Astrocyte (in vitro differentiated cells and primary cell): ENCODE data around the gene RASA1. TPM values are rescaled to one million over a fixed set of nuclear protein-coding genes. Genes with fewer than 3 reads are reported as not detected.

Experiments
- DNase-seq: peaks from one replicate; pipeline ENCODE4 v3.0.0-alpha.2; 2010; ENCODE audit warnings: low read depth
- FAIRE-seq: peaks from 2 replicates; lab custom pipeline; 2011; peaks lifted over from hg19 to GRCh38; lab: Jason Lieb, UNC
- H2AFZ ChIP-seq: 2 replicates; pipeline ENCODE4 v1.6.0; 2012; ENCODE audit warnings: low read depth, low read length, inconsistent platforms
- H3K27ac ChIP-seq: 2 replicates; pipeline ENCODE4 v1.5.1; 2011; ENCODE audit warnings: low read depth, low read length, inconsistent platforms
- H3K27me3 ChIP-seq: 2 replicates; pipeline ENCODE4 v1.6.0; 2011; ENCODE audit warnings: low read length, inconsistent platforms; ENCODE audit not compliant: insufficient read depth
- H3K36me3 ChIP-seq: 2 replicates; pipeline ENCODE4 v1.5.1; 2011; ENCODE audit warnings: low read length, inconsistent platforms; ENCODE audit not compliant: insufficient read depth
- H3K4me1 ChIP-seq: 2 replicates; pipeline ENCODE4 v1.5.1; 2011; ENCODE audit warnings: low read length, inconsistent platforms; ENCODE audit not compliant: insufficient read depth
- H3K4me2 ChIP-seq: 2 replicates; pipeline ENCODE4 v1.6.0; 2012; ENCODE audit warnings: low read length, inconsistent platforms
- H3K4me3 ChIP-seq: 2 replicates; pipeline ENCODE4 v1.5.1; 2011; ENCODE audit warnings: low read depth, mild to moderate bottlenecking, low read length, inconsistent platforms; ENCODE audit not compliant: insufficient read depth
- H3K79me2 ChIP-seq: 2 replicates; pipeline ENCODE4 v1.6.0; 2012; ENCODE audit warnings: mild to moderate bottlenecking, low read length, inconsistent platforms; ENCODE audit not compliant: insufficient read depth
- H3K9ac ChIP-seq: 2 replicates; pipeline ENCODE4 v1.6.0; 2012; ENCODE audit warnings: mild to moderate bottlenecking, low read length, inconsistent platforms
- H3K9me3 ChIP-seq: 2 replicates; pipeline ENCODE4 v1.5.1; 2012; ENCODE audit warnings: low read depth, mild to moderate bottlenecking, low read length, inconsistent platforms; ENCODE audit not compliant: insufficient read depth
- H4K20me1 ChIP-seq: 2 replicates; pipeline ENCODE4 v1.6.0; 2012; ENCODE audit warnings: low read length, inconsistent platforms; ENCODE audit not compliant: insufficient read depth
- H3K27ac Mint-ChIP-seq: one replicate; pipeline ENCODE4 v1.8.0; 2021; ENCODE audit warnings: mild to moderate bottlenecking, mixed read lengths; ENCODE audit not compliant: unreplicated experiment
- H3K27me3 Mint-ChIP-seq: one replicate; pipeline ENCODE4 v1.8.0; 2021; ENCODE audit warnings: low read depth, mixed read lengths; ENCODE audit not compliant: unreplicated experiment
- H3K36me3 Mint-ChIP-seq: one replicate; pipeline ENCODE4 v1.8.0; 2021; ENCODE audit warnings: low read depth, mixed read lengths; ENCODE audit not compliant: unreplicated experiment
- H3K4me1 Mint-ChIP-seq: one replicate; pipeline ENCODE4 v1.8.0; 2021; ENCODE audit warnings: low read depth, mixed read lengths; ENCODE audit not compliant: unreplicated experiment
- H3K4me3 Mint-ChIP-seq: one replicate; pipeline ENCODE4 v1.8.0; 2021; ENCODE audit warnings: mild to moderate bottlenecking, moderate library complexity, mixed read lengths; ENCODE audit not compliant: unreplicated experiment
- H3K9me3 Mint-ChIP-seq: one replicate; pipeline ENCODE4 v1.8.0; 2021; ENCODE audit warnings: mild to moderate bottlenecking, mixed read lengths; ENCODE audit not compliant: unreplicated experiment
- CTCF ChIP-seq: IDR thresholded peaks from 2 replicates; pipeline ENCODE4 v1.5.1; 2011; ENCODE audit warnings: low read depth, mild to moderate bottlenecking, inconsistent platforms, low read length, moderate library complexity; ENCODE audit not compliant: insufficient read depth
- EZH2 ChIP-seq: IDR thresholded peaks from 2 replicates; pipeline ENCODE4 v1.6.1; 2012; ENCODE audit warnings: mild to moderate bottlenecking, low read length, inconsistent platforms; ENCODE audit not compliant: insufficient read depth
- total RNA-seq: library from RNA; stranded (reverse); gene quantifications from 2 replicates; pipeline ENCODE4 v1.2.1, GENCODE V29; 2021

RASA1 gene
- total RNA-seq, 1 donor from 2014 or later: 62.8 TPM

GRCh38 chr5:87432460-87432859, 164.8 kb downstream of the RASA1 start:
- H3K9me3 Mint-ChIP-seq: no peaks in the 10 kb centered on the region
- Histone ChIP-seq H3K27ac (no peak overlapping the region), H3K36me3 (no peaks in the 10 kb centered on the region), H3K4me1 (no peaks in the 10 kb centered on the region), H3K4me2 (no peak overlapping the region), H3K9ac (no peak overlapping the region), H3K27me3 (no peaks in the 10 kb centered on the region), H3K4me3 (no peak overlapping the region), H4K20me1 (no peaks in the 10 kb centered on the region), H2AFZ (no peak overlapping the region), H3K79me2 (no peaks in the 10 kb centered on the region), H3K9me3 (no peaks in the 10 kb centered on the region)
- FAIRE-seq (no peak), DNase-seq (no peak)
- H3K36me3 Mint-ChIP-seq: no peaks in the 10 kb centered on the region
- H3K4me3 Mint-ChIP-seq: no peak overlapping the region
- no peak for TF ChIP-seq CTCF
- no peak for TF ChIP-seq EZH2
- H3K27ac Mint-ChIP-seq: no peak overlapping the region
- H3K27me3 Mint-ChIP-seq: no peaks in the 10 kb centered on the region
- H3K4me1 Mint-ChIP-seq: no peaks in the 10 kb centered on the region

GRCh38 chr5:87433945-87434344, 166.3 kb downstream of the RASA1 start:
- no peak overlapping the region for H3K27ac Mint-ChIP-seq
- H3K27me3 Mint-ChIP-seq: no peaks in the 10 kb centered on the region
- no peak overlapping the region for H3K4me3 Mint-ChIP-seq
- Histone ChIP-seq H3K9ac (no peak overlapping the region), H3K9me3 (no peaks in the 10 kb centered on the region), H3K4me3 (no peak overlapping the region), H3K27ac (no peak overlapping the region), H4K20me1 (no peaks in the 10 kb centered on the region), H3K36me3 (no peaks in the 10 kb centered on the region), H3K4me2 (no peak overlapping the region), H3K27me3 (no peaks in the 10 kb centered on the region), H3K4me1 (no peaks in the 10 kb centered on the region), H2AFZ (no peak overlapping the region), H3K79me2 (no peaks in the 10 kb centered on the region)
- H3K4me1 Mint-ChIP-seq: no peaks in the 10 kb centered on the region
- no peak for FAIRE-seq
- DNase-seq: no peak
- H3K9me3 Mint-ChIP-seq: no peaks in the 10 kb centered on the region
- H3K36me3 Mint-ChIP-seq: no peaks in the 10 kb centered on the region
- no peak for TF ChIP-seq EZH2
- no peak for TF ChIP-seq CTCF

- no peaks in the 10 kb centered on the region for H3K4me1 ChIP-seq
- no peak overlapping the region for H3K4me2 ChIP-seq
- H3K4me3 Mint-ChIP-seq: no peak overlapping the region
- no peaks in the 10 kb centered on the region for H3K36me3 ChIP-seq
- no peaks in the 10 kb centered on the region for H4K20me1 ChIP-seq
- no peaks in the 10 kb centered on the region for H3K27me3 Mint-ChIP-seq
- H3K4me3 ChIP-seq: no peak overlapping the region
- H3K36me3 Mint-ChIP-seq: no peaks in the 10 kb centered on the region
- no peaks in the 10 kb centered on the region for H3K9me3 ChIP-seq
- no peak overlapping the region for H3K27ac Mint-ChIP-seq
- H2AFZ ChIP-seq: no peak overlapping the region
- no peaks in the 10 kb centered on the region for H3K9me3 Mint-ChIP-seq
- H3K9ac ChIP-seq: no peak overlapping the region
- TF ChIP-seq EZH2 (no peak), CTCF (no peak)
- DNase-seq (no peak), FAIRE-seq (no peak)
- no peaks in the 10 kb centered on the region for H3K27me3 ChIP-seq
- no peaks in the 10 kb centered on the region for H3K4me1 Mint-ChIP-seq
- no peaks in the 10 kb centered on the region for H3K79me2 ChIP-seq
- H3K27ac ChIP-seq: no peak overlapping the region
Measured at GRCh38 chr5:87434461-87434860, 166.8 kb downstream of the RASA1 start.
